GM23338 (cell line): ENCODE measurements around the gene PFDN4. TPM values are rescaled to one million over a fixed set of nuclear protein-coding genes. Genes with fewer than 3 reads are reported as not detected.

Source experiments
- ATAC-seq: fragments of 200-7000 bp; cut with Tn5 transposase; 3 replicates; pipeline ENCODE4 v1.9.1; 2020
- DNase-seq: peaks from one replicate; pipeline ENCODE4 v3.0.0-alpha.2; 2015; ENCODE audit warnings: low spot score
- H2AFZ ChIP-seq: fragments of 200-600 bp; sonication (generic); 2 replicates; pipeline ENCODE4 v1.8.0; 2016; ENCODE audit warnings: antibody characterized with exemption, mild to moderate bottlenecking, moderate library complexity
- H3F3A ChIP-seq: fragments of 200-600 bp; sonication (generic); replicated peaks from 2 replicates; pipeline ENCODE4 v1.8.0; 2017; ENCODE audit warnings: antibody characterized with exemption, mixed run types, low read depth
- H3K27ac ChIP-seq: fragments of 200-600 bp; sonication (generic); 2 replicates; pipeline ENCODE4 v1.6.1; 2016; ENCODE audit warnings: low read depth
- H3K27me3 ChIP-seq: fragments of 200-600 bp; sonication (generic); 2 replicates; pipeline ENCODE4 v1.8.0; 2016; ENCODE audit warnings: mild to moderate bottlenecking, mixed run types, moderate library complexity; ENCODE audit not compliant: insufficient read depth
- H3K36me3 ChIP-seq: fragments of 200-600 bp; sonication (generic); 2 replicates; pipeline ENCODE4 v1.8.0; 2016; ENCODE audit warnings: mild to moderate bottlenecking; ENCODE audit not compliant: insufficient read depth
- H3K4me1 ChIP-seq: fragments of 200-600 bp; sonication (generic); 2 replicates; pipeline ENCODE4 v1.8.0; 2016; ENCODE audit warnings: mild to moderate bottlenecking, moderate library complexity; ENCODE audit not compliant: insufficient read depth
- H3K4me2 ChIP-seq: fragments of 200-600 bp; sonication (generic); 2 replicates; pipeline ENCODE4 v1.7.1; 2017; ENCODE audit warnings: mixed run types
- H3K4me3 ChIP-seq: fragments of 200-600 bp; sonication (generic); 2 replicates; pipeline ENCODE4 v1.6.1; 2016; ENCODE audit warnings: mixed run types
- H3K79me2 ChIP-seq: fragments of 200-600 bp; sonication (generic); replicated peaks from 2 replicates; pipeline ENCODE4 v1.8.0; 2017; ENCODE audit warnings: mild to moderate bottlenecking; ENCODE audit not compliant: insufficient read depth
- H3K9me2 ChIP-seq: fragments of 200-600 bp; sonication (generic); 2 replicates; pipeline ENCODE4 v1.8.0; 2017; ENCODE audit not compliant: insufficient read depth
- H4K20me1 ChIP-seq: fragments of 200-600 bp; sonication (generic); replicated peaks from 2 replicates; pipeline ENCODE4 v1.8.0; 2017; ENCODE audit warnings: mild to moderate bottlenecking; ENCODE audit not compliant: insufficient read depth
- H3K27ac Mint-ChIP-seq: 2 replicates; pipeline ENCODE4 v1.8.0; 2020; ENCODE audit warnings: inconsistent platforms, mild to moderate bottlenecking, moderate library complexity, mixed read lengths
- H3K27me3 Mint-ChIP-seq: 3 replicates; pipeline ENCODE4 v1.8.0; 2022; ENCODE audit warnings: low read depth, mild to moderate bottlenecking, moderate library complexity, mixed read lengths, inconsistent platforms; ENCODE audit not compliant: insufficient read depth, poor library complexity
- H3K36me3 Mint-ChIP-seq: 3 replicates; pipeline ENCODE4 v1.8.0; 2021; ENCODE audit warnings: low read depth, mild to moderate bottlenecking, inconsistent platforms, moderate library complexity, mixed read lengths
- H3K4me1 Mint-ChIP-seq: 3 replicates; pipeline ENCODE4 v1.8.0; 2020; ENCODE audit warnings: mild to moderate bottlenecking, inconsistent platforms, mixed read lengths
- H3K4me3 Mint-ChIP-seq: 3 replicates; pipeline ENCODE4 v1.8.0; 2021; ENCODE audit warnings: moderate library complexity, mild to moderate bottlenecking, inconsistent platforms, mixed read lengths
- H3K9me3 Mint-ChIP-seq: 3 replicates; pipeline ENCODE4 v1.8.0; 2020; ENCODE audit warnings: moderate library complexity, mild to moderate bottlenecking, inconsistent platforms, mixed read lengths
- STAT1 ChIP-seq: IDR thresholded peaks from one replicate; pipeline ENCODE4 v1.6.1; 2016; ENCODE audit warnings: antibody characterized with exemption; ENCODE audit not compliant: unreplicated experiment
- polyA plus RNA-seq: library from polyadenylated mRNA; unstranded; fragments of >200 nt; fragmentation: Nextera tagmentation; extraction: Ambion mirVana; gene quantifications from 2 replicates; pipeline ENCODE4 v1.2.1, GENCODE V29; 2016
- total RNA-seq: library from RNA; depleted of rRNA; stranded (reverse); fragments of >200 nt; shearing (Covaris generic); gene quantifications from 2 replicates; pipeline ENCODE4 v1.2.3, GENCODE V29; 2014
- TF ChIP-seq, protein P1 (sequence below): fragments of 250-450 bp; sonication (Bioruptor Pico); IDR thresholded peaks from 2 replicates; pipeline ENCODE4 v1.5.0; 2020; ENCODE audit warnings: mild to moderate bottlenecking, moderate library complexity
- TF ChIP-seq, protein P2 (sequence below), 2 experiments: fragments of 200-600 bp in 1 of 2; sonication (generic) in 1 of 2; conservative IDR thresholded peaks; 2 replicates each; pipeline versions ENCODE4 v1.5.1 to v1.6.1; 2016 to 2017; ENCODE audit warnings: antibody characterized with exemption in 2 of 2, low read depth in 2 of 2, mild to moderate bottlenecking in 2 of 2, moderate library complexity in 1 of 2

Gene PFDN4
- total and polyA plus RNA-seq, 2 experiments from 2014 or later: 105 to 477 TPM

DNA sequence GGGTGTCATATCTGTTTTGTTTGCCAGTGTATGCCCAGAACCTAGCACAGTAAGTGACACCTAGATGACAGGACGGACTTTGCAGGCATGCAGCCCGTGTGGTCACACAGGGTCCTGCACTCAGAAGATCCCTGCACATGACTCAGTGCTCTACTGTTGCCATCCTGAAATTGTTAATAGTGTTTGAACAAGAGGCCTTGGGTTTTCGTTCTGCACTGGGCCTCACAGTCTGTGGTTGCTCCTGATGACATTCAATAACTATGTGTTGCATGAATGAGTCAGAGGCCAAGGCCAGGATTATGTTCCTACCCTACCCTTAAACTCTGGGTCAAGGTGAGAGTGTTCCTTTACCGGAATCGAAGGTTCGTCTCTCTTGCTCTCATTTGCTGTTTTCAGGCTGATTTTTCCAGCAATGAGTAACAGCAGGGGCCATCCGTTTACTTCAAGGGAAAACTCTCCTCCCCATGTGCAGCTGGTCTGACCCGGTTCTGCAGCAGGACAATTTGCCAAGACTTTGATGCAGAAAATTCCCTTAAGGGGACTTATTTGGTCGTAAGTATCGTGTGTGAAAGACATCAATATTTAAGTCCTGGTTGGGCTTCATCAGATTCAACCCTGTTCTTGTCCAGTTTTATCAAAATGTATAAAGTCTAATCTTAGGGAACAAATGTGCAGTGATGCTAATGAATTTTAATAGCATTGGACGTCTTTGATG lies 13.0 kb upstream of the PFDN4 start:
- no peak overlapping the region for H3K4me2 ChIP-seq
- no peak overlapping the region for H2AFZ ChIP-seq
- no peak overlapping the region for H3K4me3 Mint-ChIP-seq

More for the DNA sequence above, 13.0 kb upstream of the PFDN4 start:
- TF ChIP-seq STAT1: no peak
- TF ChIP-seq, protein P1, sequence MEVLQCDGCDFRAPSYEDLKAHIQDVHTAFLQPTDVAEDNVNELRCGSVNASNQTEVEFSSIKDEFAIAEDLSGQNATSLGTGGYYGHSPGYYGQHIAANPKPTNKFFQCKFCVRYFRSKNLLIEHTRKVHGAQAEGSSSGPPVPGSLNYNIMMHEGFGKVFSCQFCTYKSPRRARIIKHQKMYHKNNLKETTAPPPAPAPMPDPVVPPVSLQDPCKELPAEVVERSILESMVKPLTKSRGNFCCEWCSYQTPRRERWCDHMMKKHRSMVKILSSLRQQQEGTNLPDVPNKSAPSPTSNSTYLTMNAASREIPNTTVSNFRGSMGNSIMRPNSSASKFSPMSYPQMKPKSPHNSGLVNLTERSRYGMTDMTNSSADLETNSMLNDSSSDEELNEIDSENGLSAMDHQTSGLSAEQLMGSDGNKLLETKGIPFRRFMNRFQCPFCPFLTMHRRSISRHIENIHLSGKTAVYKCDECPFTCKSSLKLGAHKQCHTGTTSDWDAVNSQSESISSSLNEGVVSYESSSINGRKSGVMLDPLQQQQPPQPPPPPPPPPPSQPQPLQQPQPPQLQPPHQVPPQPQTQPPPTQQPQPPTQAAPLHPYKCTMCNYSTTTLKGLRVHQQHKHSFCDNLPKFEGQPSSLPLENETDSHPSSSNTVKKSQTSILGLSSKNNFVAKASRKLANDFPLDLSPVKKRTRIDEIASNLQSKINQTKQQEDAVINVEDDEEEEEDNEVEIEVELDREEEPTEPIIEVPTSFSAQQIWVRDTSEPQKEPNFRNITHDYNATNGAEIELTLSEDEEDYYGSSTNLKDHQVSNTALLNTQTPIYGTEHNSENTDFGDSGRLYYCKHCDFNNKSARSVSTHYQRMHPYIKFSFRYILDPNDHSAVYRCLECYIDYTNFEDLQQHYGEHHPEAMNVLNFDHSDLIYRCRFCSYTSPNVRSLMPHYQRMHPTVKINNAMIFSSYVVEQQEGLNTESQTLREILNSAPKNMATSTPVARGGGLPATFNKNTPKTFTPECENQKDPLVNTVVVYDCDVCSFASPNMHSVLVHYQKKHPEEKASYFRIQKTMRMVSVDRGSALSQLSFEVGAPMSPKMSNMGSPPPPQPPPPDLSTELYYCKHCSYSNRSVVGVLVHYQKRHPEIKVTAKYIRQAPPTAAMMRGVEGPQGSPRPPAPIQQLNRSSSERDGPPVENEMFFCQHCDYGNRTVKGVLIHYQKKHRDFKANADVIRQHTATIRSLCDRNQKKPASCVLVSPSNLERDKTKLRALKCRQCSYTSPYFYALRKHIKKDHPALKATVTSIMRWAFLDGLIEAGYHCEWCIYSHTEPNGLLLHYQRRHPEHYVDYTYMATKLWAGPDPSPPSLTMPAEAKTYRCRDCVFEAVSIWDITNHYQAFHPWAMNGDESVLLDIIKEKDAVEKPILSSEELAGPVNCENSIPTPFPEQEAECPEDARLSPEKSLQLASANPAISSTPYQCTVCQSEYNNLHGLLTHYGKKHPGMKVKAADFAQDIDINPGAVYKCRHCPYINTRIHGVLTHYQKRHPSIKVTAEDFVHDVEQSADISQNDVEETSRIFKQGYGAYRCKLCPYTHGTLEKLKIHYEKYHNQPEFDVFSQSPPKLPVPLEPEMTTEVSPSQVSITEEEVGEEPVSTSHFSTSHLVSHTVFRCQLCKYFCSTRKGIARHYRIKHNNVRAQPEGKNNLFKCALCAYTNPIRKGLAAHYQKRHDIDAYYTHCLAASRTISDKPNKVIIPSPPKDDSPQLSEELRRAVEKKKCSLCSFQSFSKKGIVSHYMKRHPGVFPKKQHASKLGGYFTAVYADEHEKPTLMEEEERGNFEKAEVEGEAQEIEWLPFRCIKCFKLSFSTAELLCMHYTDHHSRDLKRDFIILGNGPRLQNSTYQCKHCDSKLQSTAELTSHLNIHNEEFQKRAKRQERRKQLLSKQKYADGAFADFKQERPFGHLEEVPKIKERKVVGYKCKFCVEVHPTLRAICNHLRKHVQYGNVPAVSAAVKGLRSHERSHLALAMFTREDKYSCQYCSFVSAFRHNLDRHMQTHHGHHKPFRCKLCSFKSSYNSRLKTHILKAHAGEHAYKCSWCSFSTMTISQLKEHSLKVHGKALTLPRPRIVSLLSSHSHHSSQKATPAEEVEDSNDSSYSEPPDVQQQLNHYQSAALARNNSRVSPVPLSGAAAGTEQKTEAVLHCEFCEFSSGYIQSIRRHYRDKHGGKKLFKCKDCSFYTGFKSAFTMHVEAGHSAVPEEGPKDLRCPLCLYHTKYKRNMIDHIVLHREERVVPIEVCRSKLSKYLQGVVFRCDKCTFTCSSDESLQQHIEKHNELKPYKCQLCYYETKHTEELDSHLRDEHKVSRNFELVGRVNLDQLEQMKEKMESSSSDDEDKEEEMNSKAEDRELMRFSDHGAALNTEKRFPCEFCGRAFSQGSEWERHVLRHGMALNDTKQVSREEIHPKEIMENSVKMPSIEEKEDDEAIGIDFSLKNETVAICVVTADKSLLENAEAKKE (CRISPR knock-in tag): no peak
- TF ChIP-seq, protein P2, sequence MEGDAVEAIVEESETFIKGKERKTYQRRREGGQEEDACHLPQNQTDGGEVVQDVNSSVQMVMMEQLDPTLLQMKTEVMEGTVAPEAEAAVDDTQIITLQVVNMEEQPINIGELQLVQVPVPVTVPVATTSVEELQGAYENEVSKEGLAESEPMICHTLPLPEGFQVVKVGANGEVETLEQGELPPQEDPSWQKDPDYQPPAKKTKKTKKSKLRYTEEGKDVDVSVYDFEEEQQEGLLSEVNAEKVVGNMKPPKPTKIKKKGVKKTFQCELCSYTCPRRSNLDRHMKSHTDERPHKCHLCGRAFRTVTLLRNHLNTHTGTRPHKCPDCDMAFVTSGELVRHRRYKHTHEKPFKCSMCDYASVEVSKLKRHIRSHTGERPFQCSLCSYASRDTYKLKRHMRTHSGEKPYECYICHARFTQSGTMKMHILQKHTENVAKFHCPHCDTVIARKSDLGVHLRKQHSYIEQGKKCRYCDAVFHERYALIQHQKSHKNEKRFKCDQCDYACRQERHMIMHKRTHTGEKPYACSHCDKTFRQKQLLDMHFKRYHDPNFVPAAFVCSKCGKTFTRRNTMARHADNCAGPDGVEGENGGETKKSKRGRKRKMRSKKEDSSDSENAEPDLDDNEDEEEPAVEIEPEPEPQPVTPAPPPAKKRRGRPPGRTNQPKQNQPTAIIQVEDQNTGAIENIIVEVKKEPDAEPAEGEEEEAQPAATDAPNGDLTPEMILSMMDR (conservative IDR thresholded peaks at IDR 0.05; ENCODE audit: low read depth in 2 of 2): 0 out of 4 replicates have a peak, but pooled peaks of 1 of the 2 experiments have one; percentile 14
- H3K27ac ChIP-seq: no peak overlapping the region
- H3K9me2 ChIP-seq: 0 out of 2 replicates have a peak, but pooled peaks cover 3% of the 10 kb centered on the region
- Mint-ChIP-seq H3K27me3 (peaks cover 1% of the 10 kb centered on the region), H3K9me3 (no peaks in the 10 kb centered on the region), H3K27ac (no peak overlapping the region), H3K4me1 (peaks cover 2% of the 10 kb centered on the region; the same call in 2 of the 3 replicates), H3K36me3 (no peaks in the 10 kb centered on the region)
- H3K36me3 ChIP-seq: no peaks in the 10 kb centered on the region
- peak; percentile 52 for ATAC-seq
- H3K4me3 ChIP-seq: no peak overlapping the region
- H3K79me2 ChIP-seq: no peaks in the 10 kb centered on the region
- no peaks in the 10 kb centered on the region for H3K27me3 ChIP-seq
- no peaks in the 10 kb centered on the region for H4K20me1 ChIP-seq
- no peaks in the 10 kb centered on the region for H3K4me1 ChIP-seq
- no peak for DNase-seq
- no peaks in the 10 kb centered on the region for H3F3A ChIP-seq
